ENCODE data around the gene ATAD3B.

DNA sequence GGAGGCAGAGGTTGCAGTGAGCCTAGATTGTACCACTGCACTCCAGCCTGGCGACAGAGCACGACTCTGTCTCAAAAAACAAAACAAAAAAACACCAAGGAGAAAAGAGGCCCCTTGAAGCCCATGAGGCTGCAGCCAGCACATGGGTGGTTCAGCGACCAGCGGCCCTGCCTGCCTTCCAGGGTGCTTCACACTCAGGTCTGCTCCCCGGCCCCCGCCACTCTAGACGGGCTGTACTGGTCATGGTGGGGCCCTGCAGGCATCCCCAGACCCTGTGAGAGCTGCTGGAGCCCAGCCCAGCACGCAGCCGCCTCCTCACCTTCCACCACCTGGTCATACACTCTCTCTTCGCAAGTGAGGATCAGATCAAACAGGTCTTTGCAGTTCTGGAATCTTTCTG, 73.0 kb downstream of the ATAD3B start:
- TF ChIP-seq CTCF (optimal IDR thresholded peaks at IDR 0.05 in 1 of 3, IDR thresholded peaks at IDR 0.05 in 1 of 3, conservative IDR thresholded peaks at IDR 0.05 in 1 of 3; ENCODE audit: extremely low read depth in 1 of 3, insufficient read depth in 2 of 3, low read length in 3 of 3) (no peak), EZH2 (IDR thresholded peaks at IDR 0.05; ENCODE audit: low read length) (no peak)
